ENCODE results near the gene MPP2.
"Not testable (repeated sequence)": the region's sequence is repeated elsewhere in the genome, so short reads cannot be mapped to it uniquely, and the experiment has no call there.

Gene MPP2

DNA sequence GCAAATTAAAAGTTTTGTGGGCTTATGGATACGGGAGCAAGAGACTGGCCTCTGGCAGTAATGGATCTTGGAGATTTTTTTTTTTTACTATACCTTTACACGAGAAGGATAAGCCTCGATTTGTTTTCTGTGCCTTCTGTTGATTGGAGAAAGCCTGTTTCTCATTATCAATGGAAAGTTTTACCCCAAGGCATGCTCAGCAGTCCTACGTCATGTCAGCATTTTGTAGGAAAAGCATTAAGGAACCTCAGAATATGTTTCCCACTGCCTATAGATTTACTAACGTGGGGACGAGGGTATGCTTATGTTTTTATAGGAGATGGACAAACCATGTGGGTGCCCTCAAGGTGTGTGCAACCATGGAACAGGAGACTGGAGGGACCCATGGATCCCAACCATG, 33.5 kb downstream of the MPP2 start:
- DNase-seq, result no peak

DNA sequence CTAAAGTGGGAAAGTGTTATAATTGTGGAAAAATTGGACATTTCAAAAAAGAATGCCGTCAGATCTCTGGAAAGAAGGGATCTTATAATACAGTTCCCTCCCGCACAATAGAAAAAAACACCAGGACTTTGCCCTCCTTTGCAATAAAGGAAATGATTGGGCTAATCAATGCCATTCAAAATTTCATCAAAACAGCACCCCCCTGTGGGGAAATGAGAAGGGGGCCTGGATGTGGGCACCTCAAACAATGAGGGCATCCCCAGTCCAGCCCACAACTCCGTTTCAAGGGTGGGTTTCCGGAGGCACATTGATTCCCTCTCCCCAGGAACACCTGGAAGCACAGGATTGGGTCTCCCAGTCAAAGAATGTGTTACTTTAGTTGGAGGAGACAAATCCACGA, 34.2 kb downstream of the MPP2 start:
- no peak for DNase-seq

DNA sequence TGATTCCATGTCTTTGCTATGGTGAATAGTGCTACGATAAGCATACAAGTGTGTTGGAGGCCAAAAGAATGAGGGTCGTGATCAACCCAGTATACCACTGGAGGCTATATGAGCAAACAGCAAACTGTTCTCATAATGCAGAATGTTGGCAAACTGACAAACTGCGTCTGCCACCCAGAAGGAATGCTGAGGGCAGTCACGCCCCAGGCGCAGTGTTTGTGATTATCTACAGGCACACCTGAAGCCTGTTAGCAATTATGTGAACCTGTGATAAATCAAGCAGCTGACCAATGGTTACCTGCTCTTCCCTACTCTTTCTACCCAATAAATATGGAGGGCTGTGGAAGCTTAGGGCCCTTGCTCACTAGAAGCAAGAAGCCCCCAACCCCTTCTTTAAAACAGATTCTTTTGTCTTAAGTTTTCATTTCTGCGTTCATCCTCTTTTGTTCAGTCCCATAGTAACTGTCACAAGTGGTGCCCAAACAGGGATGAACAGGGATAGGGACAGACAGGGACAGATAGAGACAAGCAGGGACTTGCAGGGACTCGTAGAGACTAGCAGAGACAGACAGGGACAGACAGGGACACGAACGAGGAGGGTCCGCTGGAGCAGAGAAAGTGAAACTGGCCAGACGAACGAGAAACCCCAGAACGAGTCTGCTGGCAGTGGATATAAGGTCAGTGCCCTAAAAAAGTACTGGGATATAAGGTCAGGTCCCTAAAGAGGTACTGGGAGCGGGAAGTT, 35.2 kb downstream of the MPP2 start:
- DNase-seq, result no peak

GRCh38 chr17:43869031-43869430, 38.3 kb downstream of the MPP2 start:
- not testable (repeated sequence) for DNase-seq

DNA sequence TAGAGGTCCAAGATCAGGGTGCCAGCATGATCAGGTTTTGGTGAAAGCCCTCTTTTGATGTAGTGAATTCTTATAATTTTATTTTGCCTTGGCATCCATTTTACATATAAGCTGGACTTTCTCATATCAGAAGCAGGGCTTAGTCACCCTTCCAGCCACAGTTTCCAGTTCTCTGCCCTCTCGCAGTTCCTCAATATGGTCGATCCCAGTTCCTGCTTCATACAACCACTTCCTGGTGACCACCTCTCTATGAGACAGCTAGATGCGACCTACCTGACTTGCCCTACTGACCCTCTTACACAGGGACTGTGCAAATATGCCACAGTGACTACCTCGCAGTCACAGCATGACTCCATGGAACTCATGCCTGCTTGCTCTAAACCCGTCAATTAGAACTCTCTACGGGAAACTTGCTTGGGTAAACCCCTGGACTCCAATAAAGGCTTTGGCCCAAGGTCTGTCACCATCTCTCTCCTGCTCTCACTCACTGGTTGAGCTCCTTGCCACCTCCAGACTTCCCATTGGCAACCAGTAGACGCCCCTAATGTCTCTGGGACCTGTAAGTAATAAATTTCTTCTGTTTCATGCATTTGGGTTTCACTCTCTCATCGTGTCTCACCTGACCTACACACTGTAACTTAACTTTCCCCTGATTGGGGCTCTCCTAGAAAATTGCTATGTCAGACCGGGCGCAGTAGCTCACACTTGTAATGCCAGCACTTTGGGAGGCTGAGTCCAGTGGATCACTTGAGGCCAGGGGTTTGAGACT, 38.9 kb downstream of the MPP2 start:
- no peak for DNase-seq

DNA sequence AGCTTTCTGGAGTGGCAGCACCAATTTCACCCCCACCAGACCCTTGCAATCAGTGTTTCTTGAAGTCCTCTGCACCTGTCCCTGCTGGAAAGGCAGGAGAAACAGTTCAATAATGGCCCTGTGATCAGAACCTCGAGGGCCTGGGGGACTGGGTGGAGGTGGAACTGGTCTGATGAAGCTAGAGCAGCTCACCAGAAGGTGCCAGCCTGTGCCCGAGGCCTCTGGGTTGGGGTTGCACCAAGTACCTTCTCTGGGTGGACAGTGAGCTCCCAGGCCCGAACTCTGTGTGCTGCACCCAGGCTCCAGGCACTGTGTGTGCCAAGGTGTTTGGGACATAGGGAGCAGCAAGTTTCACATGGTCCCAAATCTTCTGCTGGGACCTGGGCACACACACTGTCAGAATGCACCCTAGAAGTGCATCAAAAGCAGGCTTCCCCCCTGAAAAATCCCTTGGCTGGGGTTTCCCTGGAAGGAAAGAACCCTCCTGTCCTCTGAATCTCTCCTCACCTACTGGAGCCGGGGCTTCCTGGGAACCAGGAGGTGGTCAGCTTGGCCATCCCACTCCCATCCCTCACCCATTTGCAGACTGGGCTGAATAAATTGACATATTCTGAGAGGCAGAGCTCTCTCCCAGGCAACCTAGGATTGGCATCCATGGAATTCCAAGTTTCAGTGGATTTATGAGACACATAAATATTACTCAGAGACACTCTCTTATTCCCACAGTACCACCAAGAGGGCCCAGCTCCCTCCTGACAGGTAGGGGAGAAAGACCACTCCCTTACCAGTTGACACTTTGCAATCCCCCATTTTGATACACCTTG, 43.0 kb downstream of the MPP2 start:
- no peak for DNase-seq

DNA sequence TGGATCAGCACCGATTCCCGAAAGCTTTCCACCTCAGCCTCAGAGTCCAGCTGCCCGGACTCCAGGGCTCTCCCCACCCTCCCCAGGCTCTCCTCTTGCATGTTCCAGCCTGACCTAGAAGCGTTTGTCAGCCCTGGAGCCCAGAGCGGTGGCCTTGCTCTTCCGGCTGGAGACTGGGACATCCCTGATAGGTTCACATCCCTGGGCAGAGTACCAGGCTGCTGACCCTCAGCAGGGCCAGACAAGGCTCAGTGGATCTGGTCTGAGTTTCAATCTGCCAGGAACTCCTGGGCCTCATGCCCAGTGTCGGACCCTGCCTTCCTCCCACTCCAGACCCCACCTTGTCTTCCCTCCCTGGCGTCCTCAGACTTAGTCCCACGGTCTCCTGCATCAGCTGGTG, 45.4 kb downstream of the MPP2 start:
- DNase-seq, result no peak

DNA sequence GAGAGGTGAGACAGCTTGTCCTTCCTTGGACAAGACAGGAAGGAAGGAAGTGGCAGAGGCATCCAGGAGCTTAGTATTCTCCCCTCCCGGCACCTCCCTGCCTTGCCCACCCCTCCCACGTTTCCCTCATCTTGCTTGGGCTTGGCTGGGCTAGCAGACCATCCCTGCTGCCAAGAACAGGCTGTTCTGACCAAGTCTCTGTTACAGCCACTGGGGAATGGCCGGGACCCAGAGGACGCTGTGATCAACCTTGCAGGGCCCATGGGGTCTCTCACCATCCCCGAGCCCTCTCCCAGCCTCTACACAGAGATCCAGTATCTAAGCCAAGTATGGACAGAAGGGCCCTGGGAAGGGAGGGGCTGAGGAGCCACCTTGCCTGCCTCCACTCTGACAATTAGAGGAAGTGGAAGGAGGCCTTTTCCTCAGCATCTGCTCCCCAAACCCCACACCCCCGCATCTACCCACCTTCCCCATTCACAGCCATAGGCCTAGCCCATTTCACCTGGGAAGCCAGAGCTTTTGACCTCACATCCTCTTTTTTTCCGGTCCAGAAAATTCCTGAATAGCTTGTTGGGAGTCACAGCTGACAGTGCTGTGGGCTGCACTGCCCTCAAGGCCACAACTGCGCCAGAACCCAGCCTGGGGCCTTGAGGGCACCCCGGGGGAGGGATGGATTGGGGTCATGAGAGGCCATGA, 46.3 kb downstream of the MPP2 start:
- DNase-seq, result no peak

- no peak for DNase-seq
Measured at GRCh38 chr17:43860077-43860725, 47.1 kb downstream of the MPP2 start.

GRCh38 chr17:43857957-43858600, 49.3 kb downstream of the MPP2 start:
- no peak for DNase-seq

DNA sequence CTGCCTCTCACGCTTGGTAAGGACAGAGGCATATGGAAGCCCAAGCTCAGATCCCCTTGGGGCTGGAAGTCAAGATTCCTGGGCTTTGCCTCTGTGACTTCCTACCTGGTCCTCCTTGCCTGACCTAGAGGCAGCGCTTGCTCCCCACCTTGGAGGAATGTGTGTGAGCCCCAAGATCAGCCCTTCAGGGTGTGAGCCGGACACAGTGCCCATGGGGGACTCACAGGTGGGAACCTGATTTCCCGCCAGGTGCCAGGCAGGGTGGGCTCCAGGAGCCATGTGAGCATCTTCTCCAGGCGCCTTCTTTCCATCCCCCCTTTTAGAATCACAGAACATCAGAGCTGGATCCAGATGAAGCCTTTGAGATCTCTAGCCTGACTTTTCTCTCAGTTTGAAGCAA, 50.2 kb downstream of the MPP2 start:
- no peak for DNase-seq

DNA sequence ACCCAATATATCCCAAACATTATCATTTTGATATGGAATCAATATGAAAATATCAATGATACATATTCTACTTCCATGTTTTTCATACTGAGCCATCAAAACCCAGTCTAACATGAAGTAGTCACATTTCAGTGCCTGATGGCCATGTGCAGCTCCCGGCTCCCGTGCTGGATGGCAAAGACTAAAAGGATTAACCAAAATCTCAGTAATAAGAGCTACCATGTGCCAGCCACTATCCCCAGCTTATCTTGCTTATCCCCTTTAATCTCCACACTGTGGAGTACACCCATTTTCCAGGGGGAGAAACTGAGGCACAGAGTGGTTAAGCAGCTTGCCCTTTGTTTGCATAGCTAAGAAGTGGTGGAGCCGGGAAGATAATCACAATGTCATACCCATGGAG, 51.2 kb downstream of the MPP2 start:
- no peak for DNase-seq

DNA sequence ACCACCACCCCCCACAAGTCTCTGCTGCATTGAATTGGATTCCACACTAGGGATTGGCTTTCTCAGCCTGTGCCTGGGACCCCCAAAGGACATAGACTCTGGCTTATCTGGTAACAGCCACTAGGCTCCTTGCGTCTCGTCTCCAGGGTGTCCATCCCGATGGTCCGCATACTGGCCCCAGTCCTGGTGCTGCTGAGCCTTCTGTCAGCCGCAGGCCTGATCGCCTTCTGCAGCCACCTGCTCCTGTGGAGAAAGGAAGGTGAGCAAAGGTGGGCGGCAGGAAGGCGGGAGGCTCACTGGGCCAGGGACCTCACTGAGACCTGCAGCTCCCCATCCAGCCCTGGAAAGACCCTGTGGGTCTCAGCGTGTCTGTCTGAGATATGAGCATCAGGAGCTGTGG, 52.3 kb downstream of the MPP2 start:
- no peak for DNase-seq

GRCh38 chr17:43854498-43854897, 52.8 kb downstream of the MPP2 start:
- no peak for DNase-seq

DNA sequence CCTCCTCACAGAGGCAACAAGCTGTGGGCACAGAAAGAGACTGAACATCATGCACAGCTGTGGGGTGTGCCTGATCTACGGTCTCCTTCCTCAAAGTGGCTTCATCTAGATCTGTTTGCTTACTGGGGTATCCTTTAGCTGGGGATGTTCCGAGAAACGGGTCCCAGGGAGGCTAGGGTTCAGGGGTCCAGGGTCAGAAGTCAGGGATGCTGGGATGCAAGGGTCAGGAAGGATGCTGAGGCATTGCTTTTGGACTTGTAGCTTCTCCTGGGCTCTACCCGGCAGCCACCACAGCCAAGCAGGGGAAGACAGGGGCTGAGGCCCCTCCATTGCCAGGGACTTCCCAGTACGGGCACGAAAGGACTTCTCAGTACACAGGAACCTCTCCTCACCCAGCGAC, 53.8 kb downstream of the MPP2 start:
- no peak for DNase-seq

- no peak for DNase-seq
Measured at GRCh38 chr17:43852571-43852970, 54.8 kb downstream of the MPP2 start.

DNA sequence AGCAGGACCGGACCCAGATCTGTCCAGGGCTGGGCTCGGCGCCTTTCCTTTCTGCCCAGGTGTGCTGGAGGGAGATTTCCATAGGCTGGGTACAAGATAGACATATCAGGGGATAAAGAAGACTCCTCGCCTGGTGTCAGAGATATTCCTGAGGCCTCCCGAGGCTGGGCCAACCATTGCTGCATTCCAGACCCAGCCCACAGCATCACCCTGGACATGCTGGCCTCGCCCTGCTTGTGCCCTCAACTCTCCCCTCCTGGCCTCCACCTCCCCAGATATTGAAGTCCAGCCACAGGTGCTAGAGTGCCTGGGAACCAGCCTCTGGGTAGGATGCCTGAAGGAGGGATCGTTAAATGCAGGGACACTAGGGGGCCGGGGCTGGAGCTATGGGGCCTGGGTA, 58.2 kb downstream of the MPP2 start:
- DNase-seq, result no peak

GRCh38 chr17:43848601-43849000, 58.7 kb downstream of the MPP2 start:
- no peak for DNase-seq

DNA sequence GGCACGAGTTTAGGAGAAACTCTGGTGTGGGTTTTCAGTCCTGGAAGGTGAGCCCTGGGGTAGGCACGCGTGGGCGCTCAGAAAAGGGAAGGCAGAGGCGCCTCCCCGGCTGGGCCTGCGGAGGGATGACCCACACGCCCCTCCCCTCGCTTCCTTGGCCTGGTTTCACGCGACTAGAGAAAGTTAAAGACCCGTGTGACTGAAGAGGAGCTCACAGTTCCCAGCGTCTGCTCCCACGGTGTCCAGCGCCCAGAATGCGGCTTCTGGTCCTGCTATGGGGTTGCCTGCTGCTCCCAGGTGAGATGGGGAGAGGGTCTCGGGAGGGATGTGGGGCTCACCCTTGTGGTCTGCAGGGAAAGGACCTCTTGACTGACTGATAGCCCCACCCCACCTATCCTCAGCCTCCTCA, 60.4 kb downstream of the MPP2 start, which contains the start of gene CD300LG:
TSS of gene CD300LG (plus strand) at position 214 of the 409 bp plus-strand sequence. CDS start at position 255, 41 bp downstream.
- no peak for DNase-seq

DNA sequence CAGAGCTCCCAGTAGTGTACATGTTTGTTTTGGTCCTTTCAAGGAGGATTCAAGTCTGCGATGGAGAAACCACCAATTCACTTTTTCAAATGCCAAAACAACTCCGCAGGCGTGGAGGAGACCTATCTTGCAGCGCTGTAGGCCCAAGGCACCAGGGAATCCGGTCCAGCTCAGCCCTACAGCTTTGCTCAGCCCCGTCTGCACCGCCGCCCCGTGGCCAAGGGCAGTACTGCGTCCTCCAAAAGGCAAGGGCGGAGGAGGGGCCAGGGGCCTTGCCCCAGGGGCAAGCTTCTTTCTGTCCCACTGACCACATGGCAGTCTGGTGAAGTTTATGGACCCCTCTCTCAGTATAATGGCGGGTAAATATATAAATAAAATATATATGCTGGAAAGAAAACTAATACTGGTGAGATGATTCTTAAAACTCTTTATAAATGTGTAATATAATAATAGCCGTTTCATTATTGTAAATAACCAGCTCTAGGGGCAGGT, 61.1 kb downstream of the MPP2 start:
- DNase-seq, result peak; percentile 19

DNA sequence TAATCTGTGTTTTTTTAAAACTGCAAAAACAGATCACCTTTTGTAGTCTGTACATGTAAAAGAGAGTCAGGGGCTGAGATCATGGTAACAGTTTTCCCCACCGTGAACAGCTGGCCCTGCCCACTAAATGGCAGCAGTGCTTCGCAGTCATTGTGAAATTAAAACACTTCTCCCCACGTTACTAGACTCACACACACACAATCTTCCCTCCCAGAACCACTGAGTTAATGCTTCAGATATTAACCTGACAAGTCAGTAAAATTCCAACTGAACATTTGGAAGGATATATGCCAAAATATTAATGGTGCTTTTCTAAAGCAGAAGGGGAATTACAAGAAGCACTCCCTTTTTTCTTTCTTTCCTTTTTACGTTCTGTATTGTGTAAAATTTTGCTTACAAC, 61.6 kb downstream of the MPP2 start:
- no peak for DNase-seq

GRCh38 chr17:43844241-43844640, 63.1 kb downstream of the MPP2 start:
- DNase-seq, result no peak

All from NCI-H748 treated with DMSO at 0.1 percent for 48 hours (cell line).